ENCODE data around the gene VEGFB. TPM values are rescaled to one million over a fixed set of nuclear protein-coding genes. Genes with fewer than 3 reads are reported as not detected.

The VEGFB gene, protein sequence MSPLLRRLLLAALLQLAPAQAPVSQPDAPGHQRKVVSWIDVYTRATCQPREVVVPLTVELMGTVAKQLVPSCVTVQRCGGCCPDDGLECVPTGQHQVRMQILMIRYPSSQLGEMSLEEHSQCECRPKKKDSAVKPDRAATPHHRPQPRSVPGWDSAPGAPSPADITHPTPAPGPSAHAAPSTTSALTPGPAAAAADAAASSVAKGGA
- 45.7 and 51.3 TPM in 2 replicates for total RNA-seq (2014; rRNA removed; shearing (Covaris generic))

DNA sequence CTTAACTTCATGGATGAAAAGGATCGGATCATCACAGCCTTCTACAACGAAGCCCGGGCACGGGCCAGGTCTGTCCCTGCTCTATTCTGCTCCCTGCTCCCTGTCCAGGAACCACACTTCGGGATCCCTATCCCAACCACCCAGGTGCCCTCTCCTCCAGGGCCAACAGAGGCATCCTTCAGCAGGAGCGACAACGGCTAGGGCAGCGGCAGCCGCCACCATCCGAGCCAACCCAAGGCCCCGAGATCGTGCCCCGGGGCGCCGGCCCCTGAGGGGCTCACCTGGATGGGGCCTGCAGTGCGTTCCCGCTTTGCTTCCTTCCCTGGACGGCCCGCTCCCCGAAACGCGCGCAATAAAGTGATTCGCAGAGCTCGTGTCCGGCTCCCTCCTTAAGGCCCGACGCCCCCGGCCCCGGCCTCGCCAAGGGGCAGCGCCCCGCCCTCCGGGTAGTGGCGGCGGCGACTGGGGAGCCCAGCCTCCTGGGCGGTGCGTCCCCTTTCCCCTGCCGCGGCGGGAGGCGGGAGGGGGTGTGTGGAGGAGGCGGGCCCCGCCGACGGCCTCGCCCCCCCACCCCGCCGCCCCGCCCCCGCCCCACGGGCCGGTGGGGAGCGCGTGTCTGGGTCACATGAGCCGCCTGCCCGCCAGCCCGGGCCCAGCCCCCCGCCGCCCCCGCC lies at the start of gene VEGFB:
Gene VEGFB (plus strand): TSS at position 672 of the 674 bp plus-strand sequence. CDS start 250 bp downstream, outside the sequence.
- peak; percentile 71 for DNase-seq (ENCODE audit: low read depth)

DNA sequence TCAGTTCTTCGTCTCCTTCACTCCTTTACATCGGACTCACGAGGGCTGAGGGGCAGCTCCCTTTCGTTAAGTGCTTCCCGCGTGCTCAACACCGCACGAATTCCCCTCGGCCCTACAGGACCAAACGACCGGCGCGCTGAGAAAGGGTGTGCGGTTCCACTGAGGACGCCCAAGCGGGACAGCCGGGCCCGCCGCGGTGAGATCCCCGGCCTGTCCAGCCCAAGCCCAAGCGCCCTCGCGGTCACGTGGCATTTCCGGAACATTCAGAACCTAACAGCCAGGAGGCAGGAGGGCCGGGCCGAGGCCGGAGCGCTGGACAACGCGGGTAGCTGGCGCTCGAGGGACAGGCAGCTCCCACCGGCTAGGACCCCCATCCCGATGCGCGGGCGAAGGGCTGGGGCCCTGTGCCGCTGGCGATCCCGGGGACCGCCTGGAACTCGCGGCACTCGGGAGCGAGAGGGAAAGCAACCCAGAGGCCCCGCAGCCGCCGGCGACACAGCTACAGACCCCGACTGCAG lies 49.1 kb upstream of the VEGFB start:
- DNase-seq (ENCODE audit: low read depth) = peak; percentile 84

DNA sequence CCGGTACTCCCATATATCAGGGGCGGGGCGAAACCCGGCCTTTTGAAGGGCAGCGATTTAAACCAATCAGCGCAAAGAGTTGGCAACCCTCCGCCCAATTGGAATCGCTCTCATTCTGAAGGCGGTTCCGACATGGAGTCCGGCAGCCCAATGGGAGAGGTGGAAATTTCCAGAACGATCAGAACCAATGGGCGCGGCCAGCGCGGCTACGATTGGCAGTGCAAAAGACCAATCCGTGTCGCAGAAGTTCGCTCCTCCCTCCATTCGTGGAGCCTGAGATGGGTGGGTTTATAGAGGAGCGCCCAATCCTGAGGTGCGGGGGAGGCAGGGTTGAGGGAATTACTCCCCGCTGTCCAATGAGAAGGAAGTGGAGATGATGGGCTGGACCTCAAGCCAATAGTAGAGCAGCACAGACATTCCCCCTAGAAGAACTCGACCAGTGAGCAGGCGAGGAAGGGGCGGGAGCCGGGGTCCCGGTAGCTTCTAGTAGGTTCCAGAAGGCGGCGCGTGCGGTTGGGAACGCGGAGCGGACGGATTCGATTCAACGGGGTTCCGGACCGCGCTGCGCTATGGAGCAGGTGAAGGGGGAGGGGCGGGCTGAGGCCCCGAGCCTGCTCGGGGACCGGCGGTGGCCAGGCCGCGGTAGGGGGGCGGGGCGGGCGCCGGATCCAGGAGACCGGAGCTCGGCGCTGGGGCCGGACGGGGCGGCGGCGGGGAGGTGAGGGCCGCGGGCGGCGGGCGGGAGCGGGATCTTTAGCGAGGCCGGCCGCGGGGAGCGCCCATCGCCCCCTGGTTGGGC lies 48.5 kb upstream of the VEGFB start, which contains the start of gene STIP1:
Gene STIP1 (plus strand): TSS at position 479 of the 799 bp plus-strand sequence. CDS start 91 bp downstream, at position 570.
- DNase-seq (ENCODE audit: low read depth) = peak; percentile 100

DNA sequence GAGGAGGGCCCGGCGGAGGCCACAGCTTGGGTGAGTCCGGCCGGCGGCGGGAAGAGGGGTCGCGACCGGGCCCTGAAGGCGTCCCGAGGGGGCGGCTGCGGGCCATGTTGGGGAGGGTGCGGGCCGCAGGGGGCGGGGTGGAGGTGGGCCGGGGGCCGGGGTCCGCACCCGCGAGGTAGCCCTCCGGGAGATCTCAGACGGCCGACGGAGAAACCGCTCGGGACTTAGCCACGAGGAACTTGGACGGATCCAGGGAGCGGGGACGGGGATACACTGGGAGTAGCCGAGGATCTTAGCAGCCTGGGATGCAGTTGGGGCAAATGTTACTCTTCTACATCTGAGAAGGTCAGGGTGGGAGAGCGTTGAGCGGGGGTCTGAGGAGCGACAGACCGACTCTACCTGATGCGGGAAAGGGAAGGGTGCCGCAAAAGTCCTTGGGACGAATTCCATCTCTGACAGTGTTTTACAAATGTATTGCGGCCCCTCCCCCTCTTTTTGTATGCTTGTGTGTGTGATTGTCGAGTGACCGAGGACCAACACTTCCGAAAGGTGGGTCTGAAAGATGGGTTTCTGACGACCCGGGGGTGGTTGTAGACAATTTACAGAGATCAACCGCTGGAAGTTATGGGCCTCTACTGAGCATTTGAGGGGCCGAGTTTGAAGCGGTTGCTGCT lies 47.8 kb upstream of the VEGFB start:
- peak; percentile 26 for DNase-seq (ENCODE audit: low read depth)

DNA sequence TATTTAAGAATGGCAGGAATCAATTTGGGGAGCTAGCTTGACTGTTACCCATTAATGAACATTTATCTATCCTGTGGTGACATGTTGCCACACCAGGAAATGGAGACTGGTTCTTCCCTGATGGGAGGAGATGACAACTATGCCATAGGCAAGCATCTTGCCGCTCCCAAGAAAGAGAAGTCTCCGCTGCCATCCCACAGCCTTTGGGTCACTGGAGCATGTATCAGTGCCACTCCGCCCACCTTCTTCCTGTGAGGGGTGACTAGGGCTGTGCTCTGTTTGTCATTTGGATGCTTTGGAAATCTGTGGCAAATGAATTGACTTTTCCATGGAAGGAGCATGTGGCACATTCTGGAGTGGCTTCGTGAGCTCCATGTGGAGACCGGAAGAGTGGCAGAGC lies 42.0 kb upstream of the VEGFB start:
- DNase-seq (ENCODE audit: low read depth) = no peak

DNA sequence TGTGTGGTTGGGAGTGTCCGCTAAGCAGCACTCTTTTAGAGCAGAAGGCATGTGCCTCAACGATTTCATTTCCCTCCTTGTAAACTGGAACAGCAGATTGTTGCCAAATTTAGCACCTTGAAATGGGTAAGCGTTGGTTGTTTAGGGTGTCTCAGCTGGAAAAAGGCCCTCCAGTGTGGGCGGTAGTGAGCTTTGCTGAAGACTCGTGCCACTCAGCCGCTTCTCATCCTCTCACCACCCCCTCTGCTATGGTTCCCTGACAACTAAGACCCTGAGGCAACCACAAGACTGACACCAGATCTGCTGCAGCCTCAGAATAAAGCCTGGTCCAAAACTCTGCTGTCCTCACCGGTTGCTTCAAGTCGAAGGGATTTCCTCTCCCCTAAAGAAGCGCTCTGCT lies 37.8 kb upstream of the VEGFB start:
- no peak for DNase-seq (ENCODE audit: low read depth)

DNA sequence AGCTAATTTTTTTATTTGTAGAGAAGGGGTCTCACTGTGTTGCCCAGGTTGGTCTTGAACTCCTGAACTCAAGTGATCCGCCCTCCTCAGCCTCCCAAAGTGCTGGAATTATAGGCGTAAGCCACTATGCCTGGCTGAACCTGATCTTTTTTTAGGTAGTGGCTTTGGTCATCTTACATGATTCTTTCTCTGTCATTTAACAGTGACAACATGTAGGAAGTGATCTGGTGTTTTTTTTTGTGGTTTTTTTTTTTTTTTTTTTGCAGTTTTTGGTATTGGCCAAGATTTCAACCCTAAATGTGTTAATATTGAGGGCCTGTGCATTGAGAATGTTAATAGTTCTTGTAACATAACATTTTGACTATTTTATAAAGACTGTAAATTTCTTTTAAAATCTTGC lies 35.9 kb upstream of the VEGFB start:
- no peak for DNase-seq (ENCODE audit: low read depth)

DNA sequence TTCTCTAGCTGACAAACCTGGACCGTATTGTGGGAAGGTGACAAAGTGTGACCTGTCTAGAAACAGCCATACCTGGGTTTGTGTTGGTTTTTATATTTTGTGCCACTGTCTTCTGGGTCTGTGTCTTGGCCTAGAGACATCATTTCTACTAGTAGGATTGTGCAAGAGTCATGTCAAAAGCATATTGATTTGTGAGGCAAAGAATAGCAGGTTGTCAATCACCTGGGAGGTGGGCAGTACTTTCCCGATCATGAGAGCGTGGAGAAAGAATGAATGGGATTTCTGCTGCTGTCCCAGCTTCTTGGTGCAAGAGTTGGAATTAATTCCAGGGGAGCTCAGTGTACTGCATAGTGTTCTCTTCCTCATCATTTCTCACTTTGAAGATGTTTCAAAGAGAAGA lies 32.8 kb upstream of the VEGFB start:
- no peak for DNase-seq (ENCODE audit: low read depth)

DNA sequence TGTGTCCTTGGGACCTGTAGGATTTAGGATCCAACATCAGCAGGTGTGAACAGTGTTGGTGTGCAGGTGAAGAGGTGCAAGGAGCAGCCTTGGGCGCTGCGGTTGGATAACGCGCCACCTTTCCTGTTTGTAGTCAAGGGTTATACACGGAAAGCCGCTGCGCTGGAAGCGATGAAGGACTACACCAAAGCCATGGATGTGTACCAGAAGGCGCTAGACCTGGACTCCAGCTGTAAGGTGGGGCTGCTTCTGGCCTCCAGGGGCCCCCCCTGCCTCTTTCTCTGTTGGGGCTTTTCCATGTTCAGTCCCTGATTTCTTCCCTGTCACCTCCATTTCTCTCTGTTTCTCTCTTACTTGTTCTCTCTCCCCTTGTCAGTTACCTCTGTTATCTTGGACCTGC lies 31.4 kb upstream of the VEGFB start:
- DNase-seq (ENCODE audit: low read depth) = no peak

DNA sequence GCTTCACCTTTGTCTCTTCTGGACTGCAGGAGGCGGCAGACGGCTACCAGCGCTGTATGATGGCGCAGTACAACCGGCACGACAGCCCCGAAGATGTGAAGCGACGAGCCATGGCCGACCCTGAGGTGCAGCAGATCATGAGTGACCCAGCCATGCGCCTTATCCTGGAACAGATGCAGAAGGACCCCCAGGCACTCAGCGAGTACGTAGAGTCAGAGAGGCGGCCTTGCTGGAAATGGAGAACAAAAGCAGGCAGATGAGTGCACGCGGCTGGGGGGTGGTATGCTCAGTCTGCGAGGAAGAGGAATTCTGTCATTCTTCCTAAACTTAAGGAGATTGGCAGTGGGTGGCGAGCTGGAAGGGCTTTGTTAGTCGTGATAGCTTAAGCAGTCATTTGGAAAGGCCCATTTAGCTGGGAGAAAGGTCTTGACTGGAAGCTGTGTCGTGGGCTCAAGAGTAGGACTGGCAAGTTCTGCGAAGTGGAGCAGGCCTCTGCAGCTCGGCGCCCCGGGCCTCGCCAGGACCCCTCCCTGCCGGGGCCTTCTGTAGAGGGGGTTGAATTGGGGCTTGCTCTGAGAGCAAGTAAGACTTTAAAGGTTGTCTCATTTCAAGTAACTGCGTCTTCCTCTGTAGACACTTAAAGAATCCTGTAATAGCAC lies 30.8 kb upstream of the VEGFB start:
- DNase-seq (ENCODE audit: low read depth) = no peak

DNA sequence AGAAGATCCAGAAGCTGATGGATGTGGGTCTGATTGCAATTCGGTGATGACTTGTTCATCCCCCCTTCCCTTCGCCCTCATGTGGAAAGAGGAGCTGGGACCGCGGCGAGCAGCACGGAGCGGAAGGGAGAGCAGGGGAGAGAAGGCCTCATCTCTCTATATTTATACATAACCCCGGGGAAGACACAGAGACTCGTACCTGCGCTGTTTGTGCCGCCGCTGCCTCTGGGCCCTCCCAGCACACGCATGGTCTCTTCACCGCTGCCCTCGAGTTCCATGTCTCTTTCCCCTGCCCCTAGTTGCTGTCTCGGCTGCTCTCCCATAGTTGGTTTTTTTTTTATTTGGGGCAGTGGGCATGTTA lies 30.3 kb upstream of the VEGFB start:
- DNase-seq (ENCODE audit: low read depth) = no peak

DNA sequence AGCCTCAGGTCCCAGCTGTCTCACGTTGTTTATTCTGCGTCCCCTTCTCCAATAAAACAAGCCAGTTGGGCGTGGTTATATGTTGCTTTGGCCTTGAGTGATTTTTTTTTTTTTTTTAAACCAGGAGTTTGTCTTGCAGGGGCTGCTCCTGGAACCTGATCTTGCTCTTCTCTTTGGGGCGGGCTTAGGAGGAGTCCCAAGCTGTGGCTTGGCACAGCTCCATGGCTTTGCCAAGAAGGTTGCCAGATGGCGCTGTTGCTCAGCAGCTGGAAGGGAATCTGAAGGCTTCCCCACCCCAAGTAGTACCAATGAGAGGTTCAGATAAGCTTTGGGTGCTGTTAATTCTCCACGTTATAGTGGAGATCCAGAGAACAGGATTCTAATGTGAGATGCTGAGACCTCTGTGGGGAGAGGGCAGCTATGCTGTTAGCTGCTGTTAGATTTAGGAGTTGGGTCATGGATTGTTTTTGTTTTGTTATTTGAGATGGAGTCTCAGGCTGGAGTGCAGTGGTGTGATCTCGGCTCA lies 29.9 kb upstream of the VEGFB start:
- peak; percentile 96 for DNase-seq (ENCODE audit: low read depth)

DNA sequence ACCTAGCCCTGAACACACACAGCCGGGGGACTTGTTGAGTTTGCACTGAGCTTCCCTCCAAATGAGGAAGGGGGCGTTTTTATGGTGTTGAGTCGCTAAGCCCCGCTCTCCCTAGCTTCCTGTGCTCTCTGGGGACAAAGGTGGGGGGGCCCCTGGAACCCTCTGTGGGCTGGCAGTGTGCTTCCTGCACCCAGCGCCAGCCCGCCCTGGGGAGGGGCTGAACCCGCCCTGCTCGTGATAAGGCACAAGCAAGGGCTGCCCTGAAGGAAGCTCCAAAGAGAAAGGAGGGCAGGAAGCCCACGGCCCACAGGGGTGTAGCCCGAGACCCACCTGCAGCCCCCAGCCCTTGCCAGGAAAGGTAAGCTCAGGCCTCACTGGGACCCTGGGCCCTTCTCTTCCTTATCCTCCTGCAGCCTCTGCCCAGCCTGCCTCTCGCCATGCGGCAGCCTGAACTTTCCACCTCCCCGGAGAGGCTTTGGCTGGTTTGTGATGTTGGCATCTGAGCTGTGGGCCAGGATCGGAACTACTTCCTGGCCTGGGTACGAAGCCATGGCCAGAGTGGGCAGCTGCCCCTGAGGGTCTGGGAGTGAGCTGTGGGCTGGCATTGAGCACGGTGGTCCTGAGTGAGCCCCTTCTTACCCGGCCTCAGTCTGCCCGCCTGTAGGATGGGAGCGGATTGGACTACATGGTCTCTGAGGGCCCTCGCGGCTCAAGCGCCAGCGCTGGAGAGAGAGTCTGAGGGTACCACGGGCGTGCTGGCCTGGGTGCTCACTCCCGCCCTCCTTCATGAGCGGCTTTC lies 27.7 kb upstream of the VEGFB start, which contains the start of gene FERMT3:
Gene FERMT3 (plus strand): TSS at position 265 of the 799 bp plus-strand sequence. CDS start 644 bp downstream, outside the sequence.
- peak; percentile 29 for DNase-seq (ENCODE audit: low read depth)

DNA sequence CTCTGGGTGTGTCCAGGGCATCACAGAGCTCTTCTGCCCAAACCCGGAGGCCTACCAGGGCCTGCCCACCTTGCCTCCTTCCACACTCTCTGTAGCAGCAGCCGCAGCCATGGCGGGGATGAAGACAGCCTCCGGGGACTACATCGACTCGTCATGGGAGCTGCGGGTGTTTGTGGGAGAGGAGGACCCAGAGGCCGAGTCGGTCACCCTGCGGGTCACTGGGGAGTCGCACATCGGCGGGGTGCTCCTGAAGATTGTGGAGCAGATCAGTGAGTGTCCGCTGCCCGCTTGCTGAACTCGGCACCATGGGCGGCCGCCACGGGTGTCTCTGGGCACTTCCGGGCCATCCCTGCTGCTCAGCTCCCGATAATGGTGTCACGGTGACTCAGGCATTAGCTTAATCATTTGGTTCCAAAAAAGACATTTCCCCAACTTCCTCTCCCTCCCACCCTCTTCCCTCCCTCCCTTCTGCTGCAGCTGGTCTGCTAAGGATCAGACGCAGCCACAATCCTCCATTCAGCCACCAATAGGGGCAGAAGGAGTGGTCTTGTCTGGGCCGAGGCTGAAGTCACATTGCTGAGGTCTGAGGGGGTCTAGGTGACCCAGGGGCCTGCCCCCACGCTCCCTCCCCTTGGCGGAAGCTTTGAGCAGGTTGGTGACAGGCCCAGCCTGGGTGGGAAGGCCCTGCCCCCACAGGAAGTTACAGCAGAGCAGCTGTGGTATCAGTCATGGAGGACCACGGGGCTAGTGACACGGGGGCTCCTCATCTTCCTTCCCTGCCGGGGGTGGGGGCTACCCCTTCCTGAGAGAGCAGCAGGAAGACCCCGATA lies 26.9 kb upstream of the VEGFB start:
- DNase-seq (ENCODE audit: low read depth) = peak; percentile 96

DNA sequence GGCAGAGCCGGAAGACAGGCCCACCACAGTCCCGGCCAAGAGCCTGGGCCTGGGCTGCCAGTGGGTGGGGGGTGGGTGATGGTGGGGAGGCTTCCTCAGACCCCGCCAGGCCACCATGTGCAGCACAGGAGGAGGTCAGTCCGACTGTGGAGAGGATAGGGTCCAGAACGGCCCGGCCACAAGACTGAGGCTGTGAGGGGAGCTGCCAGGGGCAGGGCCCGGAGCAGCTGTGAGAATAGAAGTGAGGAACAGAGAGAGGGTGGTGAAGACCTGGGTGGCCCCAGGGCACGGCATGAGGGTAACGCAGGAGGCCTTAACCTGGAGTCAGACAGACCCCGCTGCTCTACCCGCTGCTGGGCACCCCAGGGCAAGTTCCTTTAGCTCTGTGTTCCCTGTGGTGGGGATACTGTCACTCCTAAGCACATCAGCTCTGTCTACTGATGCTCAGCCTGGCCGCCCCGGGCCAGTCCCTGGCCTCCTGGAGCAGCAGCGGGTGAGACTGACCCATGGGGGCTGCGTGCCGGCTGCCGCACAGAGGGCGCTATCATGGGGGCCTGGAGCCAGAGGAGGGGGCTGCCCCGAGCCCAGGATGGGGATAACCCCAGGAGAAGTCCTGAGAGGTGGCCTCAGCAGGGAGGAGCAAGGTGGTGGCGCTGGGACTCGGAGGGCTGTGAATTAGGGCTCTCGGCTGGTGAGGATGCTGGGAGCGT lies 26.1 kb upstream of the VEGFB start:
- no peak for DNase-seq (ENCODE audit: low read depth)

DNA sequence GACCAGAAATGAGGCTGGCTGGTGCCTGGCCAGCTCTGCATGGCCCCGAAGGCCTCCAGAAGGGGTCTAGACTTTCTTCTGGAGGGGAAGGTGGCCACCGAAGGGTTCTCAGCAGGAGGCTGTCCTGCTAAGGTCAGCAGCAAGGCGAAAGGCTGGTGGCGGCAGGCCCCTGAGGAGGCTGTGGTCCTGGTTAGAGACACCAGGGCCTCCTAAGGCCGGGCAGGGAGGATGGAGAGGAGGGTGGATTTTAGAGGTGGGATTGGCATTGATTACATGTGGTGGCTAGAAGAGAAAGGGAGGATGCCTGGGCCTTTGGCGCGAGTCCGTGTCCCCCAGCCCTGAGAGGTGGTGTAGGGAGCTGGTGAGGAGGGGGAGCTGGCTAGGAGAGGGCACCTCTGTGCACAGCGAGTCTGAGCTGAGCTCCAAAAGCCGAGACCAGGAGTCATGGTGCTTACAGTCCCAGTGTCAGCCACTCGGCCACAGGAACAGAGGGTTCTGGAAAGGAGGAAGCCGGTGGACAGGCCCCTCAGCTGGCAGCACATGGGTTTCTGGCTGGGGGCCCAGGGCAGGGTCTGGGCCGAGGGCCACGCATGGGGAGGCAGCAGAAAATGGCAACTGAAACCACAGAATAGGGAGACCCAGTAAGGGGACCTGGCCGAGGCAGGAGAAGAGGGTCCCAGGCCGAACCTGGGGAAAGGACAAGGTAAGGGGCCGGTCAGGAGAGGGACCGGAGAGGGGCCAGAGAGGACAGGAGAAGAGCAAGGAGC lies 25.4 kb upstream of the VEGFB start:
- no peak for DNase-seq (ENCODE audit: low read depth)

DNA sequence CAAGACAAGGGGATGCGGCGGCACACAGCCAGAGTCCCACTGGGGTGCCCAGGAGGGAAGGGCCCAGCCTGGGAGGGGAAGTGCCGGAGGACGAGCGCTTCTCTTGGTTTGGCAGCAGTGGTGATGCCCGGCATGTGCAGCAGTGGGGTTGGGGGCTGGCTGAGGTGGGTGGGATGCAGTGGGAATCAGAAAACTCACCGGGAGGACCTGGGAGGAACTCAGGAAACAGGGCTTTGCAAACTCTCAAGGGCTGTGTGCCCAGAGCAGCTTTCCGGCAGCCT lies 24.9 kb upstream of the VEGFB start:
- DNase-seq (ENCODE audit: low read depth) = no peak
